GM20431 (cell line): ENCODE results near the gene LUZP2.

Source experiments
- in situ Hi-C: fragments of 300-500 bp; cut with MseI, MboI; formaldehyde crosslinking; loops from one replicate; pipeline ENCODE4 v1.15.0; 2020; ENCODE audit warnings: low sequenced_read_pairs; ENCODE audit not compliant: unreplicated experiment

Gene LUZP2

DNA sequence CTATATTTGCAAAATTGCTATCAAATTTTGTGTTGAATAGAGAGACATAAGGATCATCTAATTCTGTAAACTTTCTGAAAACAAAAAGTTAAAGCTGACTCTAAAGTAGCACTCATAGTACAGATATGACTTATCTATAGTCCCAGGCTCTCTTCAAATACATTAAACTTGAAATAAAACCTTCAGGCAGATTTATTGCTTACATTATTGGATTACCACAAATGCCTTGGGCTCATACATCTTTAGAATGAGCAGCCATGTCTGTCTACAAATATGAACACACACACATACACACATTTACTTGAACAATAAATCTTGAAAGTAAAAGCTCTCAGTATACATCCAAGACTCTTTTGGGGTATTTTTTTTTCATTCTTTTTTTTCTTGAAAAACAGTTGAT, 207.9 kb downstream of the LUZP2 start:
- in situ Hi-C loops: no loop called here

DNA sequence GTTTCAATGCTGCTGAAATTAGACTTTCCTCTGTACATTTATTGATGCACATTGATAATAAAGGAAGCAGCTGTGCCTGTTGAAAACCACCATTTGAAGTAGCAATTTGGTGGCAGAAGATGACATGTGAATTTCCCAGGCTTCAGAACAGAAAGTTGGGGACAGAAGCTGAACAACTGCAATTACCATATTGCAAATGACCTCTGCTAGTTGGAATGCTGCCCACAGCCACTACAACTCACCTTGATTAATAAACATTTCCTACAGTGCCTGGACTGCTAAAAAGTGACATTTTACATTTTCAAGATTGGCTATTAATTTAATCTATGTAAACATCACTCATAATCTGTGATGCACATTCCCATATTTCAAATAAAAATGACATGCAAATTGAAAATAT, 208.6 kb downstream of the LUZP2 start:
- in situ Hi-C loops: no loop called here

DNA sequence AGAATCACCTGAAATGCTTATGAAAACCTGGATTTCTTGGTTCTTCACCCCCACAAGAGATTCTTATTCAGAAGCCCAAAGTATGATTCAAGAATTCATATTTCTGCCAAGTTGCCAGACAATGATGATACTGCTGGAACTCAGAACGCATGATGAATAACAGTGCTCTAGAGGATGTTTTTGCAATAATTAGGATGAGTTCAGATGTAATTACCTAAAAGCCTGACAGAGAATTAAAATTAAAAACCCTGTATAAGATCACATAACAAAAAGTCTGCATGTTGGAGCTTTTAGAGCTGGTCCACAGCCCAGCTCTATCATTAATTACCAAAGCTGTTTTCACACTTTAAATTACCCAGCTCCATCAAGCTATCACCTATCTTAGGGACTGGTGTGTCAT, 211.8 kb downstream of the LUZP2 start:
- in situ Hi-C loops: no loop called here

DNA sequence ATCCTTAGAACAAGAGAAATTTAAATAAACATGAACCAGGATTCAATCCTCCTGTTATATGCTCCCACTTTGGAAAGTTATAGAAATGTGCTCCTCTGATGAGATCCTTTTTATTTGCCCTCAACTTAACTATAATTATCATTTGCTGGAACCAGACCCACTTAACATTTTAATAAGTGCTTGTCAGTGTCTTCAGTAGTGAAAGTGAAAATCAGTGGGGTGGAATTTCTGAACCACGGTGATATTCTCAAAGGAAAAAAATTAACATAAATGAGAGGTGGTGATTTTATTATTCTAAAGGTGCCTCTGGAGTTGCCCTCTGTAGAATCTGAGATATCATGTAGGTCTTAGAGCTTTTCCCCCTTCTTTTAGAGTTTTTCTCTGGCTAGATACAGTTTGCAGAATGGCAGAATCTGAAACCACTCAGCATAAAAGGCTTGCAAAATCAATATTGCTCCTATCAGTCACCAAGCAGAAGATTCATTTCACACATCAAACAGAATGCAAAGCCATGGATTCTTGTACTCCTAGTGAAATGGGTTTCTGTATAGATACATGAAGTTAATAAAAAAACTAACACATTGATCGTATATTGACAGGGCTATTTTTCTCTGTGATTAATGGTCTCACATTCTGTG, 213.2 kb downstream of the LUZP2 start:
- in situ Hi-C loops: no loop called here

DNA sequence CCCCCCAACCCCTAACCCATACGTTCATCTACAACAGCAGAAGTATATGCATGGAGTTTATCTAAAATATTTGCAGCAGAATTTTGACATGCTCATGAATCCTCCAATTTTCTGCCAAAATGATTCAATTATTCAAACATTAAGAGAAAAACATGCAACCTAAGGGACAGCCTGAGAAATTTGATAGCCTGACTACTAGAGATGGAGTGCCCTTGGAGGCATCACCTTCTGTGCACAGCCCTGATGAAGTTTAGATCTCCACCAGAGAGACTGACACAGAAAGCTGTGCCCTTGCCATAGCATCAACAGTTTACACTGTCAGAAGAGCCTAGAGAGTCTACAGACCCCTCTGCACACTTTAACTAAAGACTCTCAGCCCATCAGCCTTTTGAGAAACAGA, 217.7 kb downstream of the LUZP2 start:
- in situ Hi-C loops: no loop called here

DNA sequence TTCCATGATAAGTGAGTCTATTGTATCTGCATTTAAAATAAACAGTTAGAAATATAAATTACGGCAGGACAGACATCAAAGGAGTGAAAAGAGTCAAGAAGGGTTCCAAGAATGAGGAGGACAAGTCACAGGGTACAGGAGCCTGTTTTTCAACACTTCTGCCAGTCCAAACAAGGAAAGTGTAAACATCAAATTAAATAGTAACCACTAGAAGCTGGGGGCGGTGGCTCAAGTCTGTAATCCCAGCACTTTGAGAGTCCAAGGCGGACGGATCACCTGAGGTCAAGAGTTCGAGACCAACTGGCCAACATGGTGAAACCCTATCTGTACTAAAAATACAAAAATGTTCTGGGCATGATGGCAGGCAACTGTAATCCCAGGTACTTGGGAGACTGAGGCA, 219.6 kb downstream of the LUZP2 start:
- in situ Hi-C loops: no loop called here

DNA sequence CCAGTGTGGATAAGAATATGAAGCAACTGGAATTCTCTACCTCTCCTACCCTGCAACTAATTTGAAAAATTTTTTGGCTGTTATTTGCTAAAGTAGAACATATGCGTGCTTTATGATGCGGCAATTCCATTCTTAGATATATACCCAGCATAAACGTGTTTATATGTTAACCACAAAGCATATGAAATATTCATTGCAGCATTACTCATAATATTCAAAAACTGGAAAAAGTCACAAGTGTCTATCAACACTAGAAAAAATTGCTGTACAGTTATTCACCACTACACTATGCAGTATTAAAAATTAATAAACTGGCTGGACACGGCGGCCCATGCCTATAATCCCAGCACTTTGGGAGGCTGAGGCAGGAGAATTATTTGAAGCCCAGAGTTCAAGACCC, 226.4 kb downstream of the LUZP2 start:
- in situ Hi-C loops: no loop called here

DNA sequence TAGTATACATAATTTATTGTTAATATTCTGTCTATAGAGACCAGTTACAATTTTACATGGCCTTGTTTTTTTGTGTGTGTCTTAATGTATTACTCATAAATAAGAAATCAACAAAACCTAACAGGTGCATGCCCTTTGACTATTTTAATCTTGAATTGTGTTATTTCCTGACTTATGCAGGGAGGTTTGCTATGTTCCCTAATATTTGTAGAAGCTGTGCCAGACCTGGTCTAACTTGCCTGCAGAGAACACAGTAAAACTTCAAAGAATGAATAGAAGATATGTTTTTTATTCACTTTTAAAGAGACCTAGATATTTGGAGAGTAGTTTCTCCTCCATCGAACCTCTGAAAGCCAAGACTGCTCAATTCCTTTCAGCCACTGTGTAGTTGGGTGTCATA, 234.7 kb downstream of the LUZP2 start:
- in situ Hi-C loops: no loop called here

DNA sequence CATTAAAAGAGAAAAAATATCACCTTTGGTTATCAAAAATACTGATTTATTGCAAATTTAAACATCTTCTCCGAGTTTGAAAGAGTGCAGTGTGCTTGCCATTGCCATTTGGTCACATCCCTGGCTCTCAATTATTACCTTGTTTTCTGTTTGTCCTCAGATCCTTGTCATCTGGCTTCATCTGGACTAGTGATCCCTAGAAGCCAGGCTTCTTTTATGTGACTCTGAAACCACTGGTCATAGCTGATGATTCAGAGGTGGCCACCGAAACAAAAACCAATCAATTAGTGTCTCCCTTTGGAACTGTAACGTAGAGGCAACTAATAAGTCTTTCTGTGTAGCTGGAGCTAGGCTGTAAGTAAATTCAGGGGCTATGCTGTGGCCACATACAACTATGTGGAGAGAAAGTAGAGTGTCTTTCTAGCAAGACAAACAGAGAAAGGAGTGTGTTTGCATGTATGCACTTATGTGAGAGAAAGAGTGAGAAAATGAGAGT, 237.9 kb downstream of the LUZP2 start:
- in situ Hi-C loops: no loop called here

DNA sequence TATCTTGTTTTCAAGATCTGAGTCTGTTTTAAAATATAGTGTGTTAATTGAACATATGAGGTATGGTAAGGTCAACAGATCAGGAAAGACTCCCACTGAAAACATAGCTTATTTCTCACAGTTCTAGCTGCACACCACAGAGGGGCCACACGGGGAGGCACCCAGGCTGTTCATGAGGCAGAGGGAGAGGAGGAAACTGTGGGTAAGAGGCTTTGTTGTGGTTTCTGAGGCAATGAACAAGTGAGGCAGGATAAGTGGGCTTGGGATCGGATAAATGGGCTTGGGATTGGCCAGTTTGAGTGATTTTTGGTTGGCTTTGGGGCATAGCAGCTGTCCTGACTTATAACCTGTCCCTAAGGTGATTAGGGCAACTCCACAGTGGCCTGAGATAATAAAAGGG, 242.1 kb downstream of the LUZP2 start:
- in situ Hi-C loops: no loop called here

DNA sequence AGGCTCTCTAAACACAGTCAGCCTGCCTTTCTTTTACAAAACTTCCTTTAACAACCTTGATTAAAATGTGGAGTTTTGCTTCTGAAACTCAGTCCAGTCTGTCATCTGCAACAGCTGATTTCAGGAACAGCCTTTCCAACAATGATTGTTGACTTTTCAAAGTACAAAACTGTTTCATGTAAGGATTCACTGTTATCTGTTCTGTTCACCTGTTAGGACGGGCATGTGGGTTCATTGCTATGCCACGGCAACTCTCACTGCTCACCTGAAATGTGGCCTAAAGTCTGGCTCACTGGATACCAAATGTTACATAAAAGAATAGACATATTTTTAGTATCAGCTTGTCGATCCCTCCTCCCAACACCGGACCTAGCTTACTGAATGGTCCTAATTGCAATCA, 242.8 kb downstream of the LUZP2 start:
- in situ Hi-C loops: no loop called here

DNA sequence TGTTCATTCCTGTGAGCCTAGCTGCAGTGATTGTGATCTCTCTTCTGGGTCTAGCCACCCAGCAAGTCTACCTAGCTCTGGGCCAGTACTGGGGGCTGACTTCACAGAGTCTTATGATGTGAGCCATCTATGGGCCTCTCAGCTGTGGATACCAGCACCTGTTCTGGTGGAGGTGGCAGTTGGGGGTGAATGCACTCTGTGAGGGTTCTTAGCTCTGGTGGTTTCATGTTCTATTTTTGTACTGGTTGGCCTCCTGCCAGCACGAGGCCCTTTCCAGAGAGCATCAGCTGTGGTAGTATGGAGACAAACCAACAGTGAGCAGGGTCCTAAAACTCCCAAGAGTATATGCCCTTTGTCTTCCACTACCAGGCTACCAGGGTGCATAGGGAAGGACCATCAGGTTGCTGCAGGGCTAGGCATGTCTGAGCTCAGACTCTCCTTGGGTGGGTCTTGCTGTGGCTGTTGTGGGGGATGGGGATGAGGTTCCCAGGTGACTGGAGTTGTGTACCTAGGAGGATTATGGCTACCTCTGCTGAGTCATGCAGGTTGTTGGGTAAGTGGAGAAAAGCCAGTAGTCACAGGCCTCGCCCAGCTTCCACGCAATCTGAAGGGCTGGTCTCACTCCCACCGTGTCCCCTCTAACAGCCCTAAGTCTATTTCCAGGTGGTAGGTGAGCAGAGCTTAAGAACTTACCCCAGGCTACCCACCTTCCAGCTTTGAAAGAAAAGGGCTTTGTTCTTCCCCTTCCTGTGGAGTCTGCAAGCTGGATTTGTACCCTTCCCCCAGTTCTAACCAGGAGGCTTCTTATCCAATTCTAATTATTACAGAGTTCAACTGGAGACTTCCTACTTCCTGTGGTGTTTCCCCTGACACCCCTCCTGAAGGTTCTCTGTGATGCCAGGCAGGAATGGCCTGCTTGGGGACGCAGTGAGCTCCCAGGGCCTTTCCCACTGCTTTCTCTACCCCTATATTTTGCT, 250.7 kb downstream of the LUZP2 start:
- in situ Hi-C loops: no loop called here

DNA sequence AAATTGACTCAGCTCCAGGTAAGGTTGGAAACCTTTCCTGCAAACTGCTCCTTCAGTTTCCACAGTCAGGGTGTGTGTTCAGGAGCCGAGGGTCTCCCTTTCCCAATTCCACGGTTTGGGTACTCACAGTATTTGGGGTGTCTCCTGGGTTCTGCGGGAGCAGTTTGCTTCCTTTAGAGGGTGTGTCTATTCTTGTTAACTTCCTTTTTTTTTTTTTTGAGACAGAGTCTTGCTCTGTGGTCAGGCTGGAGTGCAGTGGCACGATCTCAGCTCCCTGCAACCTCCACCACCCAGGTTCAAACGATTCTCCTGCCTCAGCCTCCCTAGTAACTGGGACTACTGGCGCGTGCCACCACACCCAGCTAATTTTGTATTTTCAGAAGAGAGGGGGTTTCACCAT, 251.4 kb downstream of the LUZP2 start:
- in situ Hi-C loops: no loop called here

DNA sequence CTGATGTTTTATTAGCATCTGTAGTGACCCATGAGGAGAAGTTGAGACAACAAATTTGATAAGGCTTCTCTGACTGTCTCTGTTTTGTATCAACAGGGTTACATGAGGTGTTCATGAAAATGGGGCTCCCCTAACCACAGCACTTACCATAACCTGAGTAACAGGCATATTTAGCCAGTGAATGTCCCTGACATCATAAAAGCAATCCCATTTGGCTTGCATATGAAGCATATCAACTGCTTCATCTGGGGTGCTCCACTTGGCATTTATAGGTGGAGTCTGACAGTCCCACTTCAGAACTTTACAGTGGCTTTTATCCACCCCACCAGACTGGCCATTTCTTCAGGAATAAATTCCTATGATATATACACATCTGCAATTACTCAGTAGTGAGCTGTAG, 257.6 kb downstream of the LUZP2 start:
- in situ Hi-C loops: no loop called here

DNA sequence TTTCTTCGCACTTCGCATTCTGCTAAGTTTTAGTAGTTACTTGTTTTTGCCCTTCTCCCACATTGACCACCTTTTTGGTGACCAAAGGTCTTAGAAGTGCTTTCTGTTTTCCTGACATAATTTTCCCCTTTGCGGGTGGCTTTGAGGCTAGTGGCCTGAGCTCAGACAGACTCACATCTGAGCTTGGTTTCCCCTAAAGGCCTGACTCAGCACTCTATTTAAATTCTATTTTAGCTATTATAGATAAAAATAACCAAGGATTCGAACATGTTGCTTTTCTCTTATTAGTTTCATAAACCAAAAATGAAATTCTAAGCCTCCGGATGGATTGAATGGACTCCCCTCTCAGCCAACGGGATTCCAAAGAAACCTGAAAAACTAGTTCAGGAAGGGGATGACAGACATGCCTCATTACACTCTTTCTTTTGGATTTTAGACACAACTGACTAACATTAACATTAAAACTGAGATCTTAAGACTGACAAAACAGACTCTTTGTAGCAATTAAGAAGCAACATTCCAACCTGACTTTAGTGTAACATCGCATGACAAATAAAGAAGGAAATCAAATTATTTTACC, 258.5 kb downstream of the LUZP2 start:
- in situ Hi-C loops: no loop called here

DNA sequence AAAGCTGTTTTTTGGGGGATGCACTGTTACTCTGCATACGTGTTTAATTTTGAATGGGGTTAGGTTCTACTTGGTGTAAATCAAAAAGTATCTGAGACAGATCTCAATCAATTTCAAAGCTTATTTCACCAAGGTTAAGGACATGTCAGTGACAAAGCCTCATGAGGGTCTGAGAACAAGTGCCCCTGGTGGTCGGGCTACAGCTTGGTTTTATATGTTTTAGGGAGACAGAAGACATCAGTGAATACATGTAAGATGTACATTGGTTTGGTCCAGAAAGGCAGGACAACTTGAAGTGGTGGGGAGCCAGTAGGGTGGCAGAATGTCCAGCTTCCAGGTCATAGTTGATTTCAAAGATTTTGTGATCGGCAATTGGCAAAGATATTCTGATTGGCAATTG, 262.9 kb downstream of the LUZP2 start:
- in situ Hi-C loops: no loop called here

DNA sequence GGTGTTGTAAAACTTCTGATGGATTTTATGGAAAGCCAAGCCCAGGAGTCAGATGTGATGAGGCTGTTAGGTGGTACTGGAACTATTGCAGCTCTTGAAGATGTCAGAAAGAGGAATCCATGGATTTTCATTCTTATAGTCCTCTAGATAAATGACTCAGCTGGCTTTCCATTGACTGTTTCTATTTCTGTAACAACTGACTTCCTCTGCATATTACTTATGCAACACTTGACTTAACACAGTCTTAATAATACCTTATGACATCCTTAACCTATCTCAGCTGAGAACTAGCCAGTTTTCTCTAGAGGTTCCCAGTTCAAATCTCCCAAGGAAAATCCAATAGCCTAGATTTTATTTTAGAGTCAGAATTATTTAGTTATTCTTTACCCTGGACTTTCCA, 263.8 kb downstream of the LUZP2 start:
- in situ Hi-C loops: no loop called here

DNA sequence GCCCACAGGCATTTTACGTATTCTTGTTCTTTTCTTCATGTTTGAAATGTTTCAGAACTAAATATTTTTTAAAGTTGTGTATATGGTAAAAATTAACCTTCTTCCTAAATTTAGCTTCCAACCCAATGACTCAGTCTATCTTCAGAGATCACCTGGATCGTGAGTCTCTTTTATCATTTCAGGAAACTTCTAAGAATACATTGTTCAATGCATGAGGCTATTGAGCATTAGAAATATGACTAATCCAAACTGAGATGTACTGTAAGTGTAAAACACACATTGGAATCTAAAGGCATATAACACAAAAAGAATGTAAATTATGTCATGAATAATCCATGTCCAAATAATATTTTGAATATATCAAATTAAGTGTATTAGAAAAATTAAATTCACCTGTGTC, 265.2 kb downstream of the LUZP2 start:
- in situ Hi-C loops: no loop called here

DNA sequence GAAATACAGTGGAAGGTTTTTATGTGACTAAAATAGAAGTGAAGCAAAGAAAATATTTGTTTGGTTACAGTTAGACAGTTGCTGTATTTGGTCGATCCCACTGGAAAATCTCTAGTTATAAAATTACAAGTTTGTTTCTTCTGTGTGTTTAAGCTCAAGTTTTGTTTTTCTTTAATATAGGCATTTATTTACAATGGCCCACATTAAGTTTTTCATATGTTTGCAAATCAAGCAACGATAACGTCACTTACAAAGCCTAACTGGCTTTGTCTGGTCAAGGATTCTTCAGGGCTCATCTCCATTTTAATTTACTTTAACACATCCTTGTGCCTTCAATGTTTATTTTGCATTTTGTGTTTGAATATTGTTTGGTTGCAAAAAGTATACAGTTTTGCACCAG, 270.6 kb downstream of the LUZP2 start:
- in situ Hi-C loops: no loop called here

DNA sequence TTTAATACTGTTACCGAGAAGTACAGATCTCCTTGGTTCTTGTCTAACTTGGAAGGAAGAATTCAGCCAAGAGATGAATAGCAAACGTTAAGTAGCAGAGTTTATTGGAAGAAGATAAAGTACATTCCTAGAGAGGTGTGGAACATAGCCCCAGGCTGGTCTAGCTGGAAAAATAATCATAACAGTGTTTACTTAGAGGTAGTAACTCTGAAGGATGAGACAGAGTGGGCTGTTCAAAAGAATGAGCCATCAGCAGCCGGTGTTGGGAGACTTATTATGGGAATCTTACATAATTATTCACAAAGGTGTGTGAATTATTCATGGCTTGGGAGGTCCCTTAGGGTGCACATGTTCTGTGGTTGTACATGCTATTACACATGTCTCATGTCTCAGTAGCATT, 276.5 kb downstream of the LUZP2 start:
- in situ Hi-C loops: no loop called here

DNA sequence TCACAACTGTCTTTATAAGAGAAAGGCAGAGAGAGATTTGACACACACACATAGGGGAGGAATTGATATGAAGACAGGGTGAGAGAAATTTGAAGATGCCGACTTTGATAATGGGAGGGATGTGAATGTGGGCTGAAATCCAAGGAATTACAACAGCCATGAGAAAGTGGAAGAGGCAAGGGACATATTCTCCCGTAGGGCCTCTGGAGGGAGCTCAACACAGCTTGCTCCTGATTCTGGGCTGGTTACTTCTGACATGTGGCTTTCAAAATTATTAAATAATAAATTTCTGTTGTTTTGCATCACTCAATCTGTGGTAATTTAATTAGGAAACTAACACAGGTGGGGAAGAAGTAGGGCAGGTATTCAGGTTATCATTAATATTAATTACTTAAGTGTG, 282.9 kb downstream of the LUZP2 start:
- in situ Hi-C loops: no loop called here
